HepG2 (cell line): Measurements from ENCODE around the gene EFNA2. TPM values are rescaled to one million over a fixed set of nuclear protein-coding genes. Genes with fewer than 3 reads are reported as not detected.
A peak's percentile ranks its signal among the peaks of the same experiment; 100 is the strongest.

Experiments used
- CSRNP2 ChIP-seq: sonication (generic); formaldehyde crosslinking; conservative IDR thresholded peaks from 2 replicates; pipeline ENCODE4 v1.8.0; 2022; ENCODE audit warnings: low read depth, missing genetic modification reagents
- DMAP1 ChIP-seq: IDR thresholded peaks from 2 replicates; pipeline ENCODE4 v1.6.1; 2016
- EZH2 ChIP-seq: conservative IDR thresholded peaks from 2 replicates; pipeline ENCODE4 v1.6.1; 2012; ENCODE audit warnings: mild to moderate bottlenecking, low read depth, low read length, moderate library complexity
- GMEB1 ChIP-seq: sonication (generic); formaldehyde crosslinking; IDR thresholded peaks from 2 replicates; pipeline ENCODE4 v1.5.1; 2020; ENCODE audit warnings: missing genetic modification reagents, mild to moderate bottlenecking, borderline replicate concordance
- HNF1A ChIP-seq, 2 experiments: sonication (generic) in 1 of 2; formaldehyde crosslinking in 1 of 2; IDR thresholded peaks; 2 replicates each; pipeline versions ENCODE4 v1.4.0 to v1.6.1; 2016 to 2020; ENCODE audit warnings: borderline replicate concordance in 1 of 2, low read depth in 1 of 2, mild to moderate bottlenecking in 1 of 2, missing genetic modification reagents in 1 of 2
- JARID2 ChIP-seq: sonication (generic); formaldehyde crosslinking; IDR thresholded peaks from 2 replicates; pipeline ENCODE4 v1.8.1; 2023; ENCODE audit warnings: missing genetic modification reagents, inconsistent platforms; ENCODE audit not compliant: insufficient replicate concordance
- KLF12 ChIP-seq: sonication (generic); formaldehyde crosslinking; IDR thresholded peaks from 2 replicates; pipeline ENCODE4 v1.4.0; 2020; ENCODE audit warnings: missing genetic modification reagents, borderline replicate concordance
- KLF13 ChIP-seq: sonication (generic); formaldehyde crosslinking; IDR thresholded peaks from 2 replicates; pipeline ENCODE4 v1.4.0; 2020; ENCODE audit warnings: mild to moderate bottlenecking, missing genetic modification reagents
- NFRKB ChIP-seq: fragments of 450-650 bp; IDR thresholded peaks from 2 replicates; pipeline ENCODE4 v1.6.1; 2017
- SMARCE1 ChIP-seq: fragments of 450-650 bp; IDR thresholded peaks from 2 replicates; pipeline ENCODE4 v1.6.1; 2017; ENCODE audit warnings: borderline replicate concordance
- SUZ12 ChIP-seq: fragments of 150-350 bp; IDR thresholded peaks from 2 replicates; pipeline ENCODE4 v1.6.1; 2014; ENCODE audit warnings: low read depth, low read length
- ZNF430 ChIP-seq: sonication (generic); formaldehyde crosslinking; IDR thresholded peaks from 2 replicates; pipeline ENCODE4 v1.9.0; 2021; ENCODE audit warnings: mild to moderate bottlenecking, missing genetic modification reagents
- ZNF513 ChIP-seq: sonication (generic); formaldehyde crosslinking; conservative IDR thresholded peaks from 2 replicates; pipeline ENCODE4 v1.5.0; 2020; ENCODE audit warnings: missing genetic modification reagents
- ZNF547 ChIP-seq: sonication (generic); formaldehyde crosslinking; IDR thresholded peaks from 2 replicates; pipeline ENCODE4 v1.5.1; 2020; ENCODE audit warnings: mild to moderate bottlenecking, missing genetic modification reagents
- ZNF615 ChIP-seq: sonication (generic); formaldehyde crosslinking; IDR thresholded peaks from 2 replicates; pipeline ENCODE4 v1.5.0; 2020; ENCODE audit warnings: mild to moderate bottlenecking, missing genetic modification reagents, borderline replicate concordance
- ZSCAN9 ChIP-seq: IDR thresholded peaks from 2 replicates; pipeline ENCODE4 v1.6.1; 2016; ENCODE audit warnings: borderline replicate concordance
- polyA plus RNA-seq, 8 experiments: library from polyadenylated mRNA; depleted of rRNA in 3 of 8; stranded (reverse) in 7 of 8; unstranded in 1 of 8; fragments of >200 nt; fragmentation: Illumina TruSeq in 4 of 8; extraction: Trizol in 4 of 8; gene quantifications; 2 replicates each; pipeline versions ENCODE4 v1.2.1 to v1.2.3, GENCODE V29; 2011 to 2016; ENCODE audit warnings: low read depth in 4 of 8, missing spikeins in 1 of 8, mixed read lengths in 1 of 8; ENCODE audit not compliant: insufficient read depth in 1 of 8
- total RNA-seq, 5 experiments: library from RNA; depleted of rRNA; stranded (reverse); fragments of >200 nt; fragmentation: Illumina TruSeq; extraction: Trizol; gene quantifications; 2 replicates each; pipeline ENCODE4 v1.2.3, GENCODE V29; 2016; ENCODE audit warnings: low read depth in 1 of 5
- TF ChIP-seq, protein P1 (sequence below): sonication (generic); formaldehyde crosslinking; IDR thresholded peaks from 2 replicates; pipeline ENCODE4 v1.9.0; 2022; ENCODE audit warnings: low read depth, missing genetic modification reagents

Gene EFNA2
- total and polyA plus RNA-seq, 2 of the 13 experiments (the other 11 are each of a cell fraction or from before 2014, with no cell fraction given), result 6.0 to 9.9 TPM

- TF ChIP-seq, protein P1, sequence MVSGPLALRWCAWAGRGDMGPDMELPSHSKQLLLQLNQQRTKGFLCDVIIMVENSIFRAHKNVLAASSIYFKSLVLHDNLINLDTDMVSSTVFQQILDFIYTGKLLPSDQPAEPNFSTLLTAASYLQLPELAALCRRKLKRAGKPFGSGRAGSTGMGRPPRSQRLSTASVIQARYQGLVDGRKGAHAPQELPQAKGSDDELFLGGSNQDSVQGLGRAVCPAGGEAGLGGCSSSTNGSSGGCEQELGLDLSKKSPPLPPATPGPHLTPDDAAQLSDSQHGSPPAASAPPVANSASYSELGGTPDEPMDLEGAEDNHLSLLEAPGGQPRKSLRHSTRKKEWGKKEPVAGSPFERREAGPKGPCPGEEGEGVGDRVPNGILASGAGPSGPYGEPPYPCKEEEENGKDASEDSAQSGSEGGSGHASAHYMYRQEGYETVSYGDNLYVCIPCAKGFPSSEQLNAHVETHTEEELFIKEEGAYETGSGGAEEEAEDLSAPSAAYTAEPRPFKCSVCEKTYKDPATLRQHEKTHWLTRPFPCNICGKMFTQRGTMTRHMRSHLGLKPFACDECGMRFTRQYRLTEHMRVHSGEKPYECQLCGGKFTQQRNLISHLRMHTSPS (CRISPR knock-in tag), result no peak
- TF ChIP-seq ZNF430 (CRISPR knock-in tag) (no peak), ZNF547 (CRISPR knock-in tag) (no peak), ZNF615 (CRISPR knock-in tag) (no peak), DMAP1 (no peak), JARID2 (CRISPR knock-in tag) (peak; percentile 32), SMARCE1 (no peak), ZSCAN9 (no peak), ZNF513 (CRISPR knock-in tag) (no peak), HNF1A (IDR thresholded peaks at IDR 0.05; ENCODE audit: low read depth) (no peak), HNF1A (CRISPR knock-in tag; IDR thresholded peaks at IDR 0.05; ENCODE audit: borderline replicate concordance) (no peak), GMEB1 (CRISPR knock-in tag) (no peak; the same call in none of the 2 replicates), NFRKB (no peak), KLF12 (CRISPR knock-in tag) (no peak), EZH2 (no peak), SUZ12 (no peak), KLF13 (no peak), CSRNP2 (CRISPR knock-in tag) (no peak)
Measured at GRCh38 chr19:1243768-1244692, 41.6 kb upstream of the EFNA2 start (continued).
